Fibroblast of mammary gland (primary cell): ENCODE measurements around the gene C10orf105.

Source experiments
- DNase-seq: peaks from one replicate; pipeline ENCODE4 v3.0.0-alpha.2; 2010; ENCODE audit warnings: low read depth
- H3K4me3 ChIP-seq: 2 replicates; pipeline ENCODE4 v1.5.1; 2011; ENCODE audit warnings: low read depth, mild to moderate bottlenecking, low read length, moderate library complexity; ENCODE audit not compliant: control insufficient read depth
- CTCF ChIP-seq: conservative IDR thresholded peaks from 2 replicates; pipeline ENCODE4 v1.5.1; 2011; ENCODE audit warnings: low read depth, low read length, inconsistent platforms; ENCODE audit not compliant: control insufficient read depth, insufficient read depth

The C10orf105 gene

DNA sequence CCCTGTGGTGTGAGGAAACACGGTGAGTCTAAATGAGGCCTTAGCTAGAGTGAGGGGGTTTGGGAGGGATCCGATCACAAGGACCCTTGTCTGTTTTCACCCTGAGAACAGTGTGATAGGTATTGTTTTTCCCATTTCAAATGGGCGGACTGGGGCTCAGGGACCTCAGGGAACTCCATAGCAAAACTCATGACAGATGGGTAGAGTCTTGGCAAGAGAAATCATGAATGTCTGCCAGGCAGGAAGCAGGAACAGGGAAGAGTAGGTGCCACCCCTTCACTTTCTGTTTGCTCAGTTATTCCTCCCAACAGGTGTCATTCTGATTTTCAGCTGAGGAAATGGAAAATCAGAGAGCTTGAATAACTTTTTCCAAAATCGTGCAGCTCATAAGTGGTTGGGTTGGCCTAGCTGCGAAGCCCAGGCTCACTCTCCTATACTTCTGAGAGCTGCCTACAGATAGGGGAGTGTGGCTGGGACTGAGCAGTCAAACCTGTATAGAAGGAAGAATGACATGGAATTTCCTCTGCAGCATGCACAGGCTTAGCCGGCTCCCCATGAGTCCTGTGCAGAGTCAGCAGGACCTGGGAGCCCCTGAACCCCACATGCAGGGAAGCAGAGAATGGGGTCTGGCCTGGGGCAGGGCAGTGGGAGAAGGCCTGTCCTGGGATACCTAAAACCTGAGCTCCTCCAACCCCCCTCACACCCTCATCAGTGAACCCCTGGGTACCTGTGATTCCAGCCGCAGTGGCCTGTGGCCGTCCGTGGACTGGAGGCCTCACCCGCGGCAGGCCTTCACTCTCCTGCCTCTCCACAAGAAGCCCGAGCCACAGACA lies 17.6 kb upstream of the C10orf105 start:
- no peak for TF ChIP-seq CTCF
- no peak for DNase-seq
- no peak overlapping the region for H3K4me3 ChIP-seq

DNA sequence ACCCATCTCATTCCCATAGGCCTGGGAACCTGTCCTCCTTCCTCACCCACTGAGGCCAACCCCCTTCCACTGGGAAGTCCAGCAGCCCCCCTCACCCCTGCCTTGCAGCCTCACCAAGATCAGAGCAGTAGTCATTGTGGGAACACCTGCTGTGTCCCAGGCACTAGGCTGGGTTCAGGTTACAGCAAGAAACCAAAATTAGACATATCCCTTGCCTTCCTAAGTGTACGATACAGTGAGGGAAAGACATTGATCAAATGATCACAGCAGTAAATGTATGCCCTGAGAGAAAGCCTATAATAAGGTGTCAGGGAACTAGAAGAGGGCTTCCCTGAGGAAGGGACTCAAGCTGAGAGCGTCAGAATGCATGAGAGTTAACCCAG lies 17.0 kb upstream of the C10orf105 start:
- TF ChIP-seq CTCF = no peak
- DNase-seq = no peak
- no peak overlapping the region for H3K4me3 ChIP-seq

DNA sequence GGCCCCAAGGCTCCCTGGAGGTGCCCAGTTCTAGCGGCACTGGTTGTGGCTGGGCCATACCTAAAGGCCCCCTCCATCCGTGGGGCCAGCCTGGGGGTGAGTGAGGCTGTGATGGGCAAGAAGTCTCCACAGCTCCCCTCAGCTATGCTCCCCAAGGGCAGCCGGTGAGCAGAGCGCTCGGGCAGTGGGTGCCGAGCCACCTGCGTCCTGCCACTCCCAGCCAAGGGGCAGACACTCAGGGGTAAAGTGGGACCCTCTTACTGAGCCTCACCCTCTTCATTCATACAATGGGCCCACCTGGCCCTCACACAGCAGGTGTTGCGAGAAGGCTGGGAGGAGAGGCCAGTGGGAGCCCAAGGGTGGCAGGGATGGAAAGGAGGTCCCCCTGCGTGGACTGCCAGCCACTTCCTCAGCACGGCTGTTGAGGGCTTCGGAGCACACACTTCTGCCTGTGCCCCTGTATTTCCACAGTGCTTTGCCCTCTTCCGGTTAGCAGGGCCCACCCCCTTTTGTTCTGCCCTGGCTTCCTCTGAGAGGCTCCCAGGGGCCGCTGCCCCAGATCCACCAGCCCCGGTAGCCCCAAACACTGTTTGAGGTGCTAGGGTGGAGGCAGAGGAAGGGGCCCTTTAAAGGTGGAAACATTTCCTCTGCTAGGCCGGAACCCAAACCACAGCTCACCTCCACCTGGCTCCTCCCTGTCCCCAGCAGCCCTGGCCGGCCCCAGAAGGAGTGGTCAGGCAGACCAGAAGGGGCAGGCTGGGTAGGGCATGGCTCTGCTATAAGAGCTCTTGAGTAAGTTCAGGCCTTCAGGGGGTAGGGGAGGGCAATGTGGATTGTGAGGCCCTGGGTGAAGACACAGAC lies 16.4 kb upstream of the C10orf105 start:
- no peak overlapping the region for H3K4me3 ChIP-seq
- no peak for DNase-seq
- no peak for TF ChIP-seq CTCF

- no peak for DNase-seq
These were observed 15.2 kb upstream of the C10orf105 start for GRCh38 chr10:71734797-71735196.

GRCh38 chr10:71731791-71732190 lies 12.2 kb upstream of the C10orf105 start:
- DNase-seq = no peak
- H3K4me3 ChIP-seq = no peak overlapping the region
- no peak for TF ChIP-seq CTCF

More at GRCh38 chr10:71734797-71735196, 15.2 kb upstream of the C10orf105 start:
- H3K4me3 ChIP-seq = no peak overlapping the region
- no peak for TF ChIP-seq CTCF

DNA sequence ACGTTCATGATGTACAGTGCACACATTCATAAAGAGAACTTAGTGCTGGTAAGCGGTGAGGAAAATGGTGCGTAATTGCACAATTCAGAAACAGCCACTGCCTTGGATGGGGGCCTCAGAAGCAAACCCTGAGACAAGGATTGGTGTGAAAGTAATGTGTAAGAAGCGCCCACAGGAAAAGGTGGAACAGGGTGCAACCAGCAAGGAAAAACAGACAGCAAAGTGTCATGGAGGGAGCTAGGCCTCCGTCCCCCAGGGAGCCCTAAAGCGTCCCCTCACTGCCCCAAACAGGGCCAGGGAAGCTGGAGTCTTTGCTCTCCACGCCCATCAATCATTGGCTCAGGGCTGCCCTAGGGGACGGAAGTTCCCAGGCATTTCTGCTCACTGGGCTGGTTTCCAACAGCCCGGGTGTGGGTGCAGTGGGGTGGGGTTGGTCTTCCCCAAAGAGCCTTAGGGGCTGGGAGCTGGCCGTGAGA lies 9.6 kb upstream of the C10orf105 start:
- no peak overlapping the region for H3K4me3 ChIP-seq
- no peak for DNase-seq
- TF ChIP-seq CTCF = no peak
